ENCODE results near the gene LRMDA.

DNA sequence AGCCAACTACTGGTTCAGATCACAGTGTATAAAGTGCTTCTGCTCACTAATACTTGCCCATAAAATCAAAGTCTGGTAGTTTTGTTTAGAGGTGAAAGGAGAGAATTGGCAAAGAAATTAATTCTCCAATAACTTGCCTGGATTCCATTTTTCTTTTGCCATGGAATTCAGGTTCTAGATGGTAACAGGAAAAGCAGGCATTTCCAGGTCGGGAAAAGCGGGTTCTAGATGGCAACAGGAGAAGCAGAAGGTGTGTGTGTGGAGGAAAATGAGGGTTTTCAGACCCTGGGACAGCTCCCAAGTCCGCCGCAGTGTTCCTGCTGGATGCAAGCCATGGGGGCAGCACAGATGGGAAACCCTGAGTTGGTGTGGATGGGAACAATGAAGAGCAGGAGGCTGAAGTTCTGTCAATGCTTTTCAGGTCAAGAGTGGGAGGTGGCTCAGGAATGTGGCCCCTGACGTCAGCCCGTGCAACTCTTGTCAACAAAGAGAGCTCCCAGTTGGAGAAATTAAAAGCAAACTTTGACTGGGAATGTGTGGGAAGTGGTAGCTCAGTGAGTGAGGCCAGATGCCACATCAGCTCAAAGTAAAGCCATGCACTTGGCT, 696.7 kb downstream of the LRMDA start:
- TF ChIP-seq EZH2phosphoT487 (IDR thresholded peaks at IDR 0.05) (no peak), EZH2 (IDR thresholded peaks at IDR 0.05) (no peak)
- TF ChIP-seq, protein P1, sequence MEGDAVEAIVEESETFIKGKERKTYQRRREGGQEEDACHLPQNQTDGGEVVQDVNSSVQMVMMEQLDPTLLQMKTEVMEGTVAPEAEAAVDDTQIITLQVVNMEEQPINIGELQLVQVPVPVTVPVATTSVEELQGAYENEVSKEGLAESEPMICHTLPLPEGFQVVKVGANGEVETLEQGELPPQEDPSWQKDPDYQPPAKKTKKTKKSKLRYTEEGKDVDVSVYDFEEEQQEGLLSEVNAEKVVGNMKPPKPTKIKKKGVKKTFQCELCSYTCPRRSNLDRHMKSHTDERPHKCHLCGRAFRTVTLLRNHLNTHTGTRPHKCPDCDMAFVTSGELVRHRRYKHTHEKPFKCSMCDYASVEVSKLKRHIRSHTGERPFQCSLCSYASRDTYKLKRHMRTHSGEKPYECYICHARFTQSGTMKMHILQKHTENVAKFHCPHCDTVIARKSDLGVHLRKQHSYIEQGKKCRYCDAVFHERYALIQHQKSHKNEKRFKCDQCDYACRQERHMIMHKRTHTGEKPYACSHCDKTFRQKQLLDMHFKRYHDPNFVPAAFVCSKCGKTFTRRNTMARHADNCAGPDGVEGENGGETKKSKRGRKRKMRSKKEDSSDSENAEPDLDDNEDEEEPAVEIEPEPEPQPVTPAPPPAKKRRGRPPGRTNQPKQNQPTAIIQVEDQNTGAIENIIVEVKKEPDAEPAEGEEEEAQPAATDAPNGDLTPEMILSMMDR (IDR thresholded peaks at IDR 0.05): no peak

All from neural progenitor cell (in vitro differentiated cells).